DND-41 (cell line): ENCODE results near the gene SEC61A2.

Experiments
- ATAC-seq: fragments of 200-7000 bp; cut with Tn5 transposase; 3 replicates; pipeline ENCODE4 v1.9.1; 2021; ENCODE audit warnings: low read depth; ENCODE audit not compliant: insufficient read depth
- DNase-seq: peaks from one replicate; pipeline ENCODE4 v3.0.0-alpha.2; 2020
- H2AFZ ChIP-seq: 2 replicates; pipeline ENCODE4 v1.6.0; 2012; ENCODE audit warnings: low read depth, low read length
- H3K27ac ChIP-seq: 2 replicates; pipeline ENCODE4 v1.5.1; 2012; ENCODE audit warnings: low read length, inconsistent platforms
- H3K27me3 ChIP-seq: fragments of 200-600 bp; sonication (generic); 2 replicates; pipeline ENCODE4 v1.6.0; 2012; ENCODE audit warnings: low read length, mild to moderate bottlenecking, inconsistent platforms; ENCODE audit not compliant: insufficient read depth, poor library complexity
- H3K36me3 ChIP-seq: 2 replicates; pipeline ENCODE4 v1.5.1; 2012; ENCODE audit warnings: low read length, inconsistent platforms; ENCODE audit not compliant: insufficient read depth
- H3K4me1 ChIP-seq: 2 replicates; pipeline ENCODE4 v1.5.1; 2012; ENCODE audit warnings: mild to moderate bottlenecking, low read length; ENCODE audit not compliant: insufficient read depth
- H3K4me2 ChIP-seq: 2 replicates; pipeline ENCODE4 v1.6.0; 2012; ENCODE audit warnings: mild to moderate bottlenecking, moderate library complexity, low read length, inconsistent platforms; ENCODE audit not compliant: insufficient read depth
- H3K4me3 ChIP-seq, 2 experiments: fragments of 200-600 bp in 1 of 2; shearing (Covaris generic) in 1 of 2; 2 replicates each; pipeline ENCODE4 v1.5.1; 2012 to 2016; ENCODE audit warnings: inconsistent platforms in 2 of 2, low read length in 2 of 2, mild to moderate bottlenecking in 2 of 2, low read depth in 1 of 2, moderate library complexity in 1 of 2
- H3K79me2 ChIP-seq: 2 replicates; pipeline ENCODE4 v1.6.0; 2012; ENCODE audit warnings: low read length, inconsistent platforms; ENCODE audit not compliant: insufficient read depth
- H3K9ac ChIP-seq: 2 replicates; pipeline ENCODE4 v1.6.0; 2012; ENCODE audit warnings: low read depth, mild to moderate bottlenecking, inconsistent platforms, low read length, moderate library complexity
- H3K9me3 ChIP-seq: 2 replicates; pipeline ENCODE4 v1.5.1; 2012; ENCODE audit warnings: low read length, moderate library complexity, mild to moderate bottlenecking, inconsistent platforms; ENCODE audit not compliant: insufficient read depth, severe bottlenecking
- H4K20me1 ChIP-seq: 2 replicates; pipeline ENCODE4 v1.6.0; 2012; ENCODE audit warnings: low read length; ENCODE audit not compliant: insufficient read depth
- EZH2 ChIP-seq: IDR thresholded peaks from 3 replicates; pipeline ENCODE4 v1.6.1; 2012; ENCODE audit warnings: borderline replicate concordance, low read depth, mild to moderate bottlenecking, moderate library complexity, low read length, inconsistent platforms; ENCODE audit not compliant: severe bottlenecking
- TF ChIP-seq, protein P1 (sequence below): IDR thresholded peaks from 2 replicates; pipeline ENCODE4 v1.5.1; 2012; ENCODE audit warnings: borderline replicate concordance, low read length, moderate library complexity, mild to moderate bottlenecking; ENCODE audit not compliant: poor library complexity, severe bottlenecking; ENCODE audit errors: extremely low read depth

The SEC61A2 gene

DNA sequence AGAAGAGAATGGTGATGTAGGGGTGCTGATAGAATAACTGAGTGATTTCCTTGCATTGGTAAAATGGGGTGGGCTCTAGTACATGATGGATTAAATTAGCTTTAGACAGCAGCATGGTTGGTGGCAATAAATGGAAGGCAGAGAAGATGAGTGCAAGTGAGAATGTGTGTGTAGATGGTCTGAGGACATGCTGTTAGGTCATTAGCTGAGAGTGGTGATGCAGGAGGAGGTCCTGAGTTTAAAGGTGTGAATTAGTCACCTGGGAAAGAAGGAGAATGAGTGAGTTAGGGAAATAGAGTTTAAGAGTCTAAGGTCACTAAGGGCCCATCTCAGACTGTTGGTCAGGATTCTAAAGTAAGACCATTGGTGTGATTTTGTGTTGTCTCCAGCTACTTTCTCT is 17.9 kb upstream of the SEC61A2 start:
- peaks cover 54% of the 10 kb centered on the region for H3K36me3 ChIP-seq
- no peak overlapping the region for H2AFZ ChIP-seq
- H3K4me1 ChIP-seq: peaks cover 30% of the 10 kb centered on the region
- H3K4me2 ChIP-seq: no peak overlapping the region
- no peaks in the 10 kb centered on the region for H3K27me3 ChIP-seq
- TF ChIP-seq, protein P1, sequence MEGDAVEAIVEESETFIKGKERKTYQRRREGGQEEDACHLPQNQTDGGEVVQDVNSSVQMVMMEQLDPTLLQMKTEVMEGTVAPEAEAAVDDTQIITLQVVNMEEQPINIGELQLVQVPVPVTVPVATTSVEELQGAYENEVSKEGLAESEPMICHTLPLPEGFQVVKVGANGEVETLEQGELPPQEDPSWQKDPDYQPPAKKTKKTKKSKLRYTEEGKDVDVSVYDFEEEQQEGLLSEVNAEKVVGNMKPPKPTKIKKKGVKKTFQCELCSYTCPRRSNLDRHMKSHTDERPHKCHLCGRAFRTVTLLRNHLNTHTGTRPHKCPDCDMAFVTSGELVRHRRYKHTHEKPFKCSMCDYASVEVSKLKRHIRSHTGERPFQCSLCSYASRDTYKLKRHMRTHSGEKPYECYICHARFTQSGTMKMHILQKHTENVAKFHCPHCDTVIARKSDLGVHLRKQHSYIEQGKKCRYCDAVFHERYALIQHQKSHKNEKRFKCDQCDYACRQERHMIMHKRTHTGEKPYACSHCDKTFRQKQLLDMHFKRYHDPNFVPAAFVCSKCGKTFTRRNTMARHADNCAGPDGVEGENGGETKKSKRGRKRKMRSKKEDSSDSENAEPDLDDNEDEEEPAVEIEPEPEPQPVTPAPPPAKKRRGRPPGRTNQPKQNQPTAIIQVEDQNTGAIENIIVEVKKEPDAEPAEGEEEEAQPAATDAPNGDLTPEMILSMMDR: no peak
- TF ChIP-seq EZH2: no peak
- H4K20me1 ChIP-seq: no peaks in the 10 kb centered on the region
- DNase-seq (no peak), ATAC-seq (no peak)
- no peak overlapping the region for H3K9ac ChIP-seq
- peak overlapping the region; percentile 55 for H3K27ac ChIP-seq
- H3K79me2 ChIP-seq: no peaks in the 10 kb centered on the region
- H3K9me3 ChIP-seq: no peaks in the 10 kb centered on the region
- H3K4me3 ChIP-seq: no peak overlapping the region

DNA sequence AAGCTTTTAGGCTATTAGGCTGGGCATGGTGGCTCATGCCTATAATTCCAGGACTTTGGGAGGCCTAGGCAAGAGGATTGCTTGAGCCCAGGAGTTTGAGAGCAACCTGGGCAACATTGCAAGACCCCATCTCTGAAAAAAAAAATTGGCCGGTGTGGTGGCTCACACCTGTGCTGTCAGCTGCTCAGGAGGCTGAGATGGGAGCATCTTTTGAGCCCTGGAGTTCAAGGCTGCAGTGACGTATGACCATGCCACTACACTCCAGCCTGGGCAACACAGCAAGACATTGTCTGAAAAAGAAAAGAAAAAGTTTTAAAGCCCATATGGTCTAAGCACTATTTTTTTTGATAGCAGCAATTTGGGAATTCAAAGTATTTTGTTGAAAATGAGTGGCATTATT is 15.8 kb upstream of the SEC61A2 start:
- Histone ChIP-seq H3K4me3 (no peak overlapping the region), H3K79me2 (no peaks in the 10 kb centered on the region), H3K27me3 (no peaks in the 10 kb centered on the region), H2AFZ (no peak overlapping the region), H3K9ac (0 out of 2 replicates have a peak overlapping the region, but pooled peaks have one; percentile 1), H3K4me1 (peaks cover 30% of the 10 kb centered on the region), H4K20me1 (no peaks in the 10 kb centered on the region), H3K27ac (peak overlapping the region; percentile 82), H3K4me2 (peak overlapping the region; percentile 32), H3K36me3 (peaks cover 48% of the 10 kb centered on the region), H3K9me3 (no peaks in the 10 kb centered on the region)
- ATAC-seq (no peak), DNase-seq (no peak)
- TF ChIP-seq EZH2: no peak
- TF ChIP-seq, protein P1: no peak

DNA sequence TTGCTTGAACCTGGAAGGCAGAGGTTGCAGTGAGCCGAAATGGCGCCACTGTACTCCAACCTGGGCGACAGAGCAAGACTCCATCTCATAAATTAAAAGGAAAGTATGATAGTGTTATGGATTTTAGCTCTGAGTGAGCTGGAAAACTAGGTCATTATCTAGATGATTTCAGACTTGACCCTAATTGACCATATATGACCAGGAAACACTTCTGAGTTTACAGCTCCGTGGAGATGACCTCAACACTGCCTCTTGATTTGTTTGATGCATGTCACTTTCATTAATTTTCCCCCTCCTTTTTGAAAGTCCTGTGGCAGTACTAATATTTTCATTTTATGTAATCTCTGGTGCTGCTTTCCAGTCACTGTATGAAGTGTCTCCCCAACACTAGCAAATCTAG is 7.8 kb upstream of the SEC61A2 start:
- H3K36me3 ChIP-seq: peaks cover 44% of the 10 kb centered on the region
- H3K9ac ChIP-seq: no peak overlapping the region
- no peak for ATAC-seq
- no peak overlapping the region for H3K4me3 ChIP-seq
- H3K4me1 ChIP-seq: no peaks in the 10 kb centered on the region
- H3K9me3 ChIP-seq: no peaks in the 10 kb centered on the region
- no peak overlapping the region for H3K27ac ChIP-seq
- H4K20me1 ChIP-seq: no peaks in the 10 kb centered on the region
- H3K27me3 ChIP-seq: no peaks in the 10 kb centered on the region
- DNase-seq: no peak
- TF ChIP-seq, protein P1: no peak
- TF ChIP-seq EZH2: no peak
- H3K79me2 ChIP-seq: no peaks in the 10 kb centered on the region
- H2AFZ ChIP-seq: no peak overlapping the region
- no peak overlapping the region for H3K4me2 ChIP-seq
